IPS DF 6.9 (cell line): Measurements from ENCODE around the gene NCF4.

Experiments
- DNase-seq: peaks from one replicate; pipeline ENCODE4 v3.0.0-alpha.2; 2013; ENCODE audit warnings: low read depth, low spot score
- H3K27ac ChIP-seq: one replicate; pipeline ENCODE4 v1.5.1; 2013; ENCODE audit warnings: low read length, control low read depth
- H3K27me3 ChIP-seq: 2 replicates; pipeline ENCODE4 v1.6.1; 2013; ENCODE audit warnings: mild to moderate bottlenecking, low read length; ENCODE audit not compliant: control insufficient read depth, insufficient read depth
- H3K36me3 ChIP-seq: 2 replicates; pipeline ENCODE4 v1.6.1; 2013; ENCODE audit warnings: low read length; ENCODE audit not compliant: control insufficient read depth, insufficient read depth
- H3K4me1 ChIP-seq: 2 replicates; pipeline ENCODE4 v1.6.1; 2013; ENCODE audit warnings: low read length; ENCODE audit not compliant: control insufficient read depth, insufficient read depth
- H3K4me3 ChIP-seq: 2 replicates; pipeline ENCODE4 v1.5.1; 2013; ENCODE audit warnings: mild to moderate bottlenecking, low read length
- H3K9me3 ChIP-seq: 2 replicates; pipeline ENCODE4 v1.6.1; 2013; ENCODE audit warnings: low read length, inconsistent platforms; ENCODE audit not compliant: control insufficient read depth, insufficient read depth
- WGBS: extraction: QIAGEN DNeasy Blood & Tissue Kit; methylation state at CpG from one replicate; pipeline ENCODE4 v1.1.7; 2013; ENCODE audit warnings: mixed read lengths, missing lambda C conversion rate; ENCODE audit not compliant: insufficient read length, insufficient coverage; 5-methylcytosine and 5-hydroxymethylcytosine counted together

NCF4 gene

DNA sequence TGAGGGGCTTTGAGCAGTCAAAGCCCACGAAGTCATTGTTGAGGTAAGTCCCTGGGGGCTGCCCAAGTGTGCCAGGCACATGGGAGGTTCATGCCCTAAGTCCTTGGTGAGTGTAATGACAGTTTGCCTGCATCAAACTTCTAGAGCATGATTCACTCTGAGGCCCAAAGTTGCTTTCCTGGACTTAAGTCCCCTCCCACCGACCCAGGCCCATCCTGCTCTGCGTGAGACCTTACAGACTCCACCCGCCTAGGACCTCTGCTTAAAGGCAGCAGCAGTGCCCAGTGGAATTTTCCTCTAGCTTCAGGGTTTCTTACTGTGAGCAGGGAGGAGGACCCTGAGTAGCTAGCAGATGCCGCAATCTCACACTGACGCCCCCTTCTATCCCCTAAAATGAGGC, 38.2 kb upstream of the NCF4 start:
- Histone ChIP-seq H3K27me3 (peaks cover 3% of the 10 kb centered on the region; the same call in 1 of the 2 replicates), H3K9me3 (no peaks in the 10 kb centered on the region), H3K4me3 (no peak overlapping the region), H3K4me1 (no peaks in the 10 kb centered on the region; the same call in 1 of the 2 replicates), H3K36me3 (no peaks in the 10 kb centered on the region), H3K27ac (no peak overlapping the region)
- WGBS: no CpG with 5 or more reads among the region's 6 CpGs
- DNase-seq: no peak

DNA sequence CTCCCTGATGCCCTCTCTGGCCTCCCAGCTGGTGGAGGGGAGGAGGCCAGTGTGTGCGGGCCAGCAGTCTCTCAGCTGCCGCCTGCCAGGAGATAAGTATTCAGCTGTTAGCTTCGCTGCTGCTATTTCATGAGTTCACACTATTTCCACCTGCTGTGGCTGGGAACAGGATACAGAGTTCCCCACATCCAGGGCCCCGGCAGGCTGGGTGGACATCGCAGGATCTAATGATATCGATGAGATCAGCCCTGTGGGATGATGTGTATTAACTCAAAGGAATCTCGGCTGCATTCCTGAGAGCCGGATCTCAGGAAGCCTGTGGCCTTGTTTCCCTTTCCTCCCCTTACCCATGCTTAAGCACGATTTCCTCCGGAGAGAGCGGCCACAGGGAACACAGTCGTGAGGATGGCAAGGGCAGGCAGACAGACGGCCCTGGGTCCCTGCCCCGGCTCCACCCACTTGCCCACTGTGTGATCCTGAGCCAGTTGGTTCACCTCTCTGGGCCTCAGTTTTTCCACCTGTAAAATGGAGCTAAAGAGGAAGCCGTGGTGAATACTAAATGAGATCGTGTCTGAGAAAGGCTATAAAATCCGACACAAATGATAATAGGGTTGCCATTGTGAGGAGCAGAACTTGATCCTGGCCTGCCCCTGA, 37.5 kb upstream of the NCF4 start:
- Histone ChIP-seq H3K4me3 (no peak overlapping the region), H3K27me3 (no peaks in the 10 kb centered on the region; the same call in 1 of the 2 replicates), H3K9me3 (no peaks in the 10 kb centered on the region), H3K4me1 (no peaks in the 10 kb centered on the region; the same call in 1 of the 2 replicates), H3K27ac (no peak overlapping the region), H3K36me3 (no peaks in the 10 kb centered on the region)
- WGBS: no CpG with 5 or more reads among the region's 17 CpGs
- no peak for DNase-seq

DNA sequence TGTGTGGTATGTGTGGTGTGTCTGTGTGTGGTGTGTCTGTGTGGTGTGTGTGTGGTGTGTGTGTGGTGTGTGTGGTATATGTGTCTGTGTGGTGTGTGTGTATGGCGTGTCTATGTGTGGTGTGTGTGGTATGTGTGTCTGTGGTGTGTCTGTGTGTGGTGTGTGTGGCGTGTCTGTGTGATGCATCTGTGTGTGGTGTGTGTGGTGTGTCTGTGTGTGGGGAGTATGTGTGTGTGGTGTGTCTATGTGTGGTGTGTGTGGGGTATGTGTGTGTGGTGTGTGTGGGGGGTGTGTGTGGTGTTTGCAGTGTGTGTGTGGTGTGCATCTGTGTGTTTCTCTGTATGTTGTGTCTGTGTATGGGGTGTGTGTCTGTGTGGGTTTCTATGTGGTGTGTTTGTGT, 36.2 kb upstream of the NCF4 start:
- WGBS: no CpG with 5 or more reads among the region's 2 CpGs
- Histone ChIP-seq H3K27ac (no peak overlapping the region), H3K4me3 (no peak overlapping the region), H3K36me3 (no peaks in the 10 kb centered on the region), H3K9me3 (no peaks in the 10 kb centered on the region), H3K4me1 (peaks cover 2% of the 10 kb centered on the region), H3K27me3 (no peaks in the 10 kb centered on the region)
- DNase-seq: no peak

DNA sequence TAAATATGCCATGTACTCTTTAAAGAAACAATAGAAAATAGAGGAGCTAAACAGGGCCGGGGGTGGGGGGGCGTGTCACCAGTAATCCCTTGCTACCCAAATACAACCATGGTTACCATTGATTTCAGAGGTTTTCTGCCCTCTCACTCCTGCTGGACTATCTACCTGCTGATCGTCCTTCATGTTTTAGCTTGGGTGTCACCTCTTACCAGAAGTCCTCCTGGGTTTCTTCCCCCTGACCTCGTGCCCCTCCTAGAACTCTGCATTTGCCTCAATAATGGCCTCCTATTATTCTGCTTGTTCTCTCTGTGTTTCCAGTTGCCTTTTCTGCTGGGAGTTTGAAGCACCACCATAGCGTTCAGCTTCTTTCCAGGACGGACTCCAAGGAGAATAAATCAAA, 34.5 kb upstream of the NCF4 start:
- no peaks in the 10 kb centered on the region for H3K9me3 ChIP-seq
- H3K27me3 ChIP-seq: no peaks in the 10 kb centered on the region
- H3K36me3 ChIP-seq: no peaks in the 10 kb centered on the region
- no peak overlapping the region for H3K27ac ChIP-seq
- no peak overlapping the region for H3K4me3 ChIP-seq
- DNase-seq: no peak
- H3K4me1 ChIP-seq: peaks cover 2% of the 10 kb centered on the region
- WGBS: no CpG with 5 or more reads among the region's 6 CpGs

DNA sequence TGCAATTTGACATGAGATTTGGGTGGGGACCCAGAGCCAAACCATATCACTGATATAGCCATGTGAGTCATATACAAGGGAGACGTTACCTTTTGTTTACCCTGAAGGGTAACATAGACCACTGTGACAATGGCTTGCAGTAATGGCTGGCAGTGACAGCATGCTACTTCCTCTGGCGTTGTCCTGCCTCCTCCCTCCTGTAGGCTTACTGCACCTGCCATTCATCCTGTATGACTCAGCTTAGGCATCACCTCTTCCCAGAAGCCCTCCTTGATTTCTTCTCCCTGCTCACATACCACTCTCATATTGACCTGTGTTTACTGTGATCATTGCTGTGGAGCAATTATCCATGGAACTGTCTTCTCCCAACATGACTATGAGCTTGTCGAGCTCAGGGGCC, 32.0 kb upstream of the NCF4 start:
- no peak for DNase-seq
- WGBS: no CpG with 5 or more reads among the region's 3 CpGs
- no peaks in the 10 kb centered on the region for H3K36me3 ChIP-seq
- no peaks in the 10 kb centered on the region for H3K27me3 ChIP-seq
- no peaks in the 10 kb centered on the region for H3K9me3 ChIP-seq
- no peak overlapping the region for H3K4me3 ChIP-seq
- H3K4me1 ChIP-seq: peaks cover 2% of the 10 kb centered on the region; the same call in 1 of the 2 replicates
- no peak overlapping the region for H3K27ac ChIP-seq

DNA sequence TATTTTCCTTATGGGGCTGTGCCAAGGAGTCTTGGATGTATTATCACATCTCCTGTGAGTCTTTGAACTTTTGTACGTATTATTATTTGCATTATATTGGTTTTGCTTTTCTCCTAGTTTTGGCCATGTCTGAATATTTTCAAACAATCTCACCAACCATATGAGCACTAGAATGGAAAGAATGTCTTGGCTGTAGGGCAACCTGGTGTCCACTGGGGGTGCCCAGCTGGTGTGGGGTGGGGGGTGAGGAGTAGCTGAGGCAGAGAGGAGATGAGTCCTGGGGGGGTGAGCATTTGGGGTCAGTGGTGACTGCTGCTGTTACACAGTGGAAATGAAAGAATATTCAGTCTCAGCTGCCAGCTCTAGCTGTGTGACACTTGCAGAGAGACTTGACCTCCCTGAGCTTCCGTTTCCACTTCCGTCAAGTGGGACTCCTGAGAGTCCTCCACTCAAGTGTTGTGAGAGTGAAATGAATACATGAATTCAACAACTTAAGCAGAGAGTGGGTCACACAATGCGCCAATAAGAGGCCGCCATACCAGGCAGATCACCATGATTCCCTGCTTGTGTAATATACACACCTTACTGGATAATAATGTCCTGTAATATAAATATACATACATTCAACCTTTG, 31.3 kb upstream of the NCF4 start:
- Histone ChIP-seq H3K36me3 (no peaks in the 10 kb centered on the region), H3K9me3 (no peaks in the 10 kb centered on the region), H3K27ac (no peak overlapping the region), H3K4me1 (peaks cover 2% of the 10 kb centered on the region; the same call in 1 of the 2 replicates), H3K27me3 (no peaks in the 10 kb centered on the region), H3K4me3 (no peak overlapping the region)
- no peak for DNase-seq
- WGBS: no CpG with 5 or more reads among the region's 5 CpGs

DNA sequence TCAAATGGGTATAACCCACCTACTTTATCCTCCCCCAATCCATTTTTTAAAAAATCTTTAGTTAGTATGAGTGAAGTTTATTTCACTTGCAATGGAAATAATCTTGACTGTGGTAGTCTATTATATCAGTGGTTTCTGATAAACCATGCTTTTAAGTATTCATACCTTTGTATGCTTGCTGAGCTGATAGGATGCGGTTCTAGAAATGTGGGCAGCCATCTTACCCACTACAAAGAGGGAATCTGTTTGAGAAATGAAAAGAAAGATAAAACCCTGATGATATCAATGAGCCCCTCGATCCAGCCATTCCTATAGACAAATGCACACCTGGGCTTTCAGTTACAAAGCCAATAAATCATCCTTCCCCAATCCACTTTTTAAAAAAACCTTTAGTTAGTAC, 30.2 kb upstream of the NCF4 start:
- Histone ChIP-seq H3K4me1 (peaks cover 2% of the 10 kb centered on the region; the same call in 1 of the 2 replicates), H3K9me3 (no peaks in the 10 kb centered on the region), H3K4me3 (no peak overlapping the region), H3K27me3 (no peaks in the 10 kb centered on the region), H3K27ac (no peak overlapping the region), H3K36me3 (no peaks in the 10 kb centered on the region)
- WGBS: no CpG with 5 or more reads among the region's 2 CpGs
- no peak for DNase-seq

DNA sequence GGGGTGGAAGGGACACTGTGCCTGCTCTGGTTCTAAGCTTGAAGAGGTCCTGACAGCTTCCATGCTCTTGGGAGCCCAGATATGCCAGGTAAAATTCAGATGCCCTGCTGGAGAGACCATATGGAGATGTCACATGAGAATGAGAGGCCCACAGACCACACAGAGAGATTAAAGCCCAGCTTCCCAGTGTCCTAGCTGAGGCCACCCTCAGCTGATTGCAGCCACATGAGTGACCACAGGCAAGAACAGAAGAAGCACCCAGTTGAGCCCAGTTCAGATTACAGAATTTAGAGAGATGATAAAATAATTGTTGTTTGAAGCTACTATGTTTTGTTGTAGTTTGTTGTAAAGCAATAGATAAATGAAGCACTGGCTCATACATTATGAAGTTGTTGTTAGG, 29.6 kb upstream of the NCF4 start:
- Histone ChIP-seq H3K4me3 (no peak overlapping the region), H3K4me1 (peaks cover 2% of the 10 kb centered on the region; the same call in 1 of the 2 replicates), H3K9me3 (no peaks in the 10 kb centered on the region), H3K27ac (no peak overlapping the region), H3K36me3 (no peaks in the 10 kb centered on the region), H3K27me3 (no peaks in the 10 kb centered on the region)
- no peak for DNase-seq

DNA sequence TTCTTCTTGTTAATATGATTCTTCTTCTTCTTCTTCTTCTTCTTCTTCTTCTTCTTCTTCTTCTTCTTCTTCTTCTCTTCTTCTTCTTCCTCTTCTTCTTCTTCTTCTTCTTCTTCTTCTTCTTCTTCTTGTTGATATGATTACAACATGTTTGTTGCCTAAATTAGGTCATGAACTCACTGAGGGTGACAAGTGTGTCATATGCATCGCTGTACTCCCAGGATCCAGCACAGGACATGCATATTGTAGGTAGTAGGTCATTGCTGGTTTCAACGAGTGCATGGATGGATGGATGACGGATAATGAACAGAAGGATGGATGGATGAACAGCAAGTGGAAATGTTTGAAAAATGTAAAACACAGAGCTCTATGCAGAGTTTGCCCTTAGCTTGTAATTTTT, 29.1 kb upstream of the NCF4 start:
- H3K4me1 ChIP-seq: peaks cover 2% of the 10 kb centered on the region; the same call in 1 of the 2 replicates
- no peak overlapping the region for H3K27ac ChIP-seq
- no peak overlapping the region for H3K4me3 ChIP-seq
- no peaks in the 10 kb centered on the region for H3K9me3 ChIP-seq
- WGBS: no CpG with 5 or more reads among the region's 3 CpGs
- H3K36me3 ChIP-seq: no peaks in the 10 kb centered on the region
- DNase-seq: no peak
- no peaks in the 10 kb centered on the region for H3K27me3 ChIP-seq

DNA sequence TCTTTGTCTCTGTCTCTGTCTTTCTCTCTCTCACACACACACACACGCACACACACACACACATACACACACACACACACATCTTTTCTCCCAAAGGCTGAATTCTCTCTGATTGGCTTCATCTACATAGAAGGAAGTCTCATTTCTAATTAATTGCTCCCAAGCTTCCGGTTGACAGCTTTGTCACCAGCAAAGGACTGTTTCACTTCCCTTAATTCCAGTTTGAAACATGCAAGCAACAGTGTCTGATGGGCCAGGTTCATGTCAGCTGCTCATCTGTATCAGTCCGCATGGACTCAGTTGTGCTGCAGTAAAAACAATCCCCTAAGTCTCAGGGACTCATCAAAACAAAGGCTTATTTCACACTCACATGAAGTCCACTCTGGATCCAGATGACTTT, 27.7 kb upstream of the NCF4 start:
- no peaks in the 10 kb centered on the region for H3K9me3 ChIP-seq
- peaks cover 2% of the 10 kb centered on the region; the same call in 1 of the 2 replicates for H3K4me1 ChIP-seq
- DNase-seq: no peak
- H3K27me3 ChIP-seq: no peaks in the 10 kb centered on the region
- no peak overlapping the region for H3K27ac ChIP-seq
- no CpG with 5 or more reads among the region's 3 CpGs for WGBS
- H3K36me3 ChIP-seq: no peaks in the 10 kb centered on the region
- no peak overlapping the region for H3K4me3 ChIP-seq

DNA sequence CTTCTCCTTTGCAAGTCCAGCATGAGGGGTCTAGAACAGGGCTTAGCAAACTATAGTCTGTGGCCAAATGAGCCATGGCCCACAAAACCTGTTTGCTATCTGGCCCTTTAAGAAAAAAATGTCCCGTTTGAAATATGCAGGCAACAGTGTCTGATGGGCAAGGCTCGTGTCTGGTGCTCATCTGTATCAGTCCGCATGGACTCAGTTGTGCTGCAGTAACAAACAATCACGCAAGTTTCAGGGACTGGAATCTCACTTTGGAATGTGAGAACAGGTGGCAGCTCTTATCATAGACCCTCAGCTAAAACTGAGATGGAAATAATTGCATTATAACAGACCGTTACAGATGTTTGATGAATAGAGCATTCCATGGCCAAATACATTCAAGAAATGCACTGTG, 24.9 kb upstream of the NCF4 start:
- Histone ChIP-seq H3K4me1 (no peaks in the 10 kb centered on the region), H3K4me3 (no peak overlapping the region), H3K27ac (no peak overlapping the region), H3K27me3 (no peaks in the 10 kb centered on the region), H3K36me3 (no peaks in the 10 kb centered on the region), H3K9me3 (no peaks in the 10 kb centered on the region)
- no CpG with 5 or more reads among the region's 5 CpGs for WGBS
- DNase-seq: no peak
